NCI-H1436 treated with DMSO at 0.1 percent for 48 hours (cell line): ENCODE measurements around the gene SLC39A11.

ENCODE experiments used
- DNase-seq: peaks from one replicate; lab custom pipeline; 2025; lab: John Stamatoyannopoulos, UW

SLC39A11 gene

GRCh38 chr17:72870367-72870985 is 222.0 kb downstream of the SLC39A11 start:
- DNase-seq: no peak

GRCh38 chr17:72869630-72870029 is 222.9 kb downstream of the SLC39A11 start:
- DNase-seq: no peak

- no peak for DNase-seq
Observed at GRCh38 chr17:72865954-72866353, 226.5 kb downstream of the SLC39A11 start.

GRCh38 chr17:72863526-72864211 is 228.8 kb downstream of the SLC39A11 start:
- DNase-seq: no peak

- no peak for DNase-seq
Observed at GRCh38 chr17:72862276-72862999, 230.1 kb downstream of the SLC39A11 start.

GRCh38 chr17:72861811-72862210 is 230.7 kb downstream of the SLC39A11 start:
- no peak for DNase-seq

GRCh38 chr17:72860778-72861177 is 231.7 kb downstream of the SLC39A11 start:
- no peak for DNase-seq

GRCh38 chr17:72858826-72859495 is 233.5 kb downstream of the SLC39A11 start:
- DNase-seq: no peak

GRCh38 chr17:72853440-72854415 is 238.8 kb downstream of the SLC39A11 start:
- no peak for DNase-seq

GRCh38 chr17:72852277-72852938 is 240.1 kb downstream of the SLC39A11 start:
- DNase-seq: no peak

- DNase-seq: no peak
Observed at GRCh38 chr17:72850410-72851118, 241.9 kb downstream of the SLC39A11 start.

- no peak for DNase-seq
Observed at GRCh38 chr17:72846399-72846798, 246.1 kb downstream of the SLC39A11 start.

- no peak for DNase-seq
Observed at GRCh38 chr17:72843591-72843990, 248.9 kb downstream of the SLC39A11 start.

- DNase-seq: no peak
Observed at GRCh38 chr17:72840019-72840418, 252.5 kb downstream of the SLC39A11 start.

GRCh38 chr17:72839131-72839725 is 253.3 kb downstream of the SLC39A11 start:
- no peak for DNase-seq

- no peak for DNase-seq
Observed at GRCh38 chr17:72838581-72838980, 253.9 kb downstream of the SLC39A11 start.

- no peak for DNase-seq
Observed at GRCh38 chr17:72838068-72838467, 254.4 kb downstream of the SLC39A11 start.

GRCh38 chr17:72837335-72837734 is 255.2 kb downstream of the SLC39A11 start:
- no peak for DNase-seq

GRCh38 chr17:72833128-72833765 is 259.2 kb downstream of the SLC39A11 start:
- no peak for DNase-seq
